NCI-H128 (cell line): ENCODE results near the gene URAD.
A peak's percentile ranks its signal among the peaks of the same experiment; 100 is the strongest.

Experiments
- DNase-seq: peaks from one replicate; lab custom pipeline; 2025; ENCODE audit not compliant: unreplicated experiment; lab: John Stamatoyannopoulos, UW

URAD gene

GRCh38 chr13:27959976-27960361 lies 28.5 kb downstream of the URAD start:
- DNase-seq: no peak

- DNase-seq: no peak
Observed at GRCh38 chr13:27956576-27957300, 31.8 kb downstream of the URAD start.

GRCh38 chr13:27955014-27955591 lies 33.4 kb downstream of the URAD start:
- no peak for DNase-seq

GRCh38 chr13:27954406-27954851 lies 34.1 kb downstream of the URAD start:
- DNase-seq: no peak

- peak; percentile 77 for DNase-seq
Observed at GRCh38 chr13:27953676-27954405, 34.7 kb downstream of the URAD start.

- DNase-seq: no peak
Observed at GRCh38 chr13:27952876-27953675, 35.4 kb downstream of the URAD start.

GRCh38 chr13:27942972-27943371 lies 45.5 kb downstream of the URAD start:
- no peak for DNase-seq

- DNase-seq: no peak
Observed at GRCh38 chr13:27933580-27934328, 54.7 kb downstream of the URAD start.

- no peak for DNase-seq
Observed at GRCh38 chr13:27933118-27933517, 55.4 kb downstream of the URAD start.

GRCh38 chr13:27929868-27930267 lies 58.6 kb downstream of the URAD start:
- DNase-seq: no peak

- no peak for DNase-seq
Observed at GRCh38 chr13:27928805-27929753, 59.4 kb downstream of the URAD start.

- DNase-seq: no peak
Observed at GRCh38 chr13:27928353-27928804, 60.1 kb downstream of the URAD start.
